GM21526 (cell line): ENCODE data around the gene DEPDC5.
"Not testable (repeated sequence)": the region's sequence is repeated elsewhere in the genome, so short reads cannot be mapped to it uniquely, and the experiment has no call there.

ENCODE experiments used
- ATAC-seq: cut with Tn5 transposase; IDR thresholded peaks from one replicate; pipeline ENCODE4 v1.9.1; 2021; ENCODE audit warnings: moderate library complexity; ENCODE audit not compliant: unreplicated experiment, low FRiP score

Gene DEPDC5

DNA sequence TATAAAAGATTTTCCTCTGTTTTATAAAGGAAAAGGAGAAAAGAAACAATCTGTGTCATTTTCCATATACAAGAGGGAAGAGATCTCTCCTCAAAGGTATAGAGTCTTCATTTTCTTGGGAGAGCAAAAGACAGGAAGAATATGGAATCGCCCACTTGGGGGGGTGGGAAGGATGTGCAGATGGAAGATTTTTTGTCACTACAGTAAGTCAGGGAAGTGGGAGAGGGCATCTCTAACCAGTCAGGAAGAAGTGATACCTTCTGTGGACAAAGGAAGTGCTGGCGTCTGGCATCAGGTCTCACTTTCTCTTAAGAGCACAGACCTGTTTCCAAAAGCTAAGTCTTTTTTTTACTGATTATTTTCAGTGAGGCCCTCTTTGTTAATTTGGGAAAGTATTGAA lies 5.3 kb upstream of the DEPDC5 start:
- no peak for ATAC-seq

GRCh38 chr22:31749636-31750364 lies 4.0 kb upstream of the DEPDC5 start, which contains the start of gene PRR14L:
TSS of gene PRR14L (minus strand) at chr22:31750132. CDS start at chr22:31738860, 11,272 bp downstream.
- peak; percentile 50 for ATAC-seq

GRCh38 chr22:31750365-31751284 lies 3.2 kb upstream of the DEPDC5 start:
- no peak for ATAC-seq

DNA sequence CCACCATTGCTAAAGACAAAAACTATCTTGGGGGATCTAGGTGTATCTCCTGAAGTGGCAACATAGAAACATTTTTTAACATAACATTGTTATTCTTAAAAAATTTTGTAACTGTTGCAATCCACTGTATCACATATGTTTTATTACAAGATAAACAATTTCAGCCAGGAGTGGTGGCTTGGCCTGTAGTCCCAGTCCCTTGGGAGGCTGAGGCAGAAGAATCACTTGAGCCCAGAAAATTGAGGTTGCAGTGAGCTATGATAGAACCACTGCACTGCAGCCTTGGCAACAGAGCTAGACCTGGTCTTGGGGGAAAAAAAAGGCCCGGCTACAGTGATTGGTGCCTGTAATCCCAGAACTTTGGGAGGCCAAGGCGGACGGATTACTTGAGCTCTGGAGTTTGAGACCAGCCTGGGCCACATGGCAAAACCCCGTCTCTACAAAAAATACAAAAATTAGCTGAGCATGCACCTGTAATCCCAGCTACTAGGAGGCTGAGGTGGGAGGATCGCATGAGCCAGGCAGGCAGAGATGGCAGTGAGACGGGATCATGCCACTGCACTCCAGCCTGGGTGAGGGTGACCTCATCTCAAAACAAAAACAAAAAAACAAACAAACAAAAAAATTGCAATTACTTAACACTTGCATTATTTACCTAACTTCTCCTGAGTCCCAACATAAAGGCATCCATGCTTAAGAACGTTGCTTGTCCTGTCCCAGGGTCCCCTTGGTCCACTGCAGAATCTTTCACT lies 1.5 kb upstream of the DEPDC5 start:
- ATAC-seq: no peak

- peak; percentile 7 for ATAC-seq
Observed at GRCh38 chr22:31753005-31753633, 700 bp upstream of the DEPDC5 start.

DNA sequence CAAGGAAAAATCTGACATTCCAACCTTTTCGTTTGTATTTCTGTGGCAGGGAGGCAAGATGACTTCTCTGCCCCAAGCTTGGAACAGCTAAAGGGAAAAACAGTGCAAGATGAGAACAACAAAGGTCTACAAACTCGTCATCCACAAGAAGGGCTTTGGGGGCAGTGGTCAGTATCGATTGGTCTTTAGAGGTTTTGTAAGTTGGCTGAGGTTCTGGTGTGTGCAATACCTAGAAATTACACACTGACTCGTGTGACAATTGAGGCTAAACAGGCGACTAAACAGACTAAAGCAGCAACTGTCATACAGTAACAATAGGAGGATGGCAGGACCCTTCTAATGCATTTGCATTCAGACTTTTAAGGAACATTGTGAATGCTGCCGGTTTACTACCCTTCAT lies 994 bp downstream of the DEPDC5 start:
- no peak for ATAC-seq

GRCh38 chr22:31757265-31757664 lies 3.4 kb downstream of the DEPDC5 start:
- ATAC-seq: no peak

DNA sequence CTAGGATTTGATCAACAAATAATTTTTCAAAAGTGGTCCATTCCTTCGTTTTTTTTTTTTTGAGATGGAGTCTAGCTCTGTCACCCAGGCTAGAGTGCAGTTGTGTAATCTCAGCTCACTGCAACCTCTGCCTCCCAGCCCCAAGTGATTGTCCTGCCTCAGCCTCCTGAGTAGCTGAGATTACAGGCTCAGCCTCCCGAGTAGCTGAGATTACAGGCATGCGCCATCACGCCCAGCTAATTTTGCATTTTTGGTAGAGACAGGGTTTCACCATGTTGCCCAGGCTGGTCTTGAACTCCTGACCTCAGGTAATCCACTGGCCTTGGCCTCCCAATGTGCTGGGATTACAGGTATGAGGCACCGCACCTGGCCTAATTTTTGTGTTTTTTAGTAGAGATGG lies 5.0 kb downstream of the DEPDC5 start:
- ATAC-seq: not testable (repeated sequence)

GRCh38 chr22:31764785-31765184 lies 11.0 kb downstream of the DEPDC5 start:
- ATAC-seq: no peak

DNA sequence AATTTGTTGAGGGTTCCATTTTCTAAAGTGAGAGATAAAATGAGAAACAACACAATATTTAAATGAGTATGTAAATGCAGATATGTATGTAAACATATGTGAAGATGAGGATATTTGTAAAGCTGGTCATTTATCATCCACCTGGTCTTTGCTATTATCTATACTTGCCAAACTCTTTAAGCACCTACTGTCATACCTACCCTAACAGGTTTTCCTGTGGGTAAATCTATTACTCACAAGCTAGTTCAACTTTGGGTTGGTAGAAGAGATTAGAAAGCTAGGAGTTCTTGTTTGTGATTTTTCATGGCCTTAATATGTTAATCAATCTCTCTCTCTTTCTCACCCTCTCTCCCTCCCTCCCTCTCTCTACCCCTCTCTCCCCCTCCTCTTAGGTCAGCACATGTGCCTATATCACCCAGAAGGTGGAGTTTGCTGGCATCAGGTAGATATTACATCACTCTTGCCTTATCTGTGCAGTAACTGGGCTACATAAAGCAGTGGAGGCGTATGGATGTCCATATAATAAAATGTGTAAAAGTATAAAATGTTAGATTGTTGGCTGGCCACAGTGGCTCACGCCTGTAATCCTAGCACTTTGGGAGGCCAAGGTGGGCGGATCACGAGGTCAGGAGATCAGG lies 14.7 kb downstream of the DEPDC5 start:
- ATAC-seq: no peak

- no peak for ATAC-seq
Observed at GRCh38 chr22:31773416-31773815, 19.6 kb downstream of the DEPDC5 start.

DNA sequence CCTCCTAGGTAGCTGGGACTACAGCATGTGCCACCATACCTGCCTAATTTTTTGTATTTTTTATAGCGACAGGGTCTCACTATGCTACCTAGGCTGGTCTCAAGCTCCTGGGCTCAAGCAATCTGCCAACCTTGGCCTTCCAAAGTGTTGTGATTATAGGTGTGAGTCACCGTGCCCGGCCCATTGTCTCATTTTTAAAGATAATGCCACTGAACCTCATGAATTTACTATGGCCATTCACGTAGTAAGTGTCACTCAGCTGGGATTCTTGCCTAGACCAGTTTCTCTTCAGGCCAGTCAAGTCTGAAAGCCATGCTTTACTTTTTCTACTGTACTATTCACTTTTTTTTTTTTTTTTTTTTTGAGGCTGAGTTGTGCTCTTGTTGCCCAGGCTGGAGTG lies 22.4 kb downstream of the DEPDC5 start:
- no peak for ATAC-seq

GRCh38 chr22:31789803-31790202 lies 36.0 kb downstream of the DEPDC5 start:
- ATAC-seq: no peak

DNA sequence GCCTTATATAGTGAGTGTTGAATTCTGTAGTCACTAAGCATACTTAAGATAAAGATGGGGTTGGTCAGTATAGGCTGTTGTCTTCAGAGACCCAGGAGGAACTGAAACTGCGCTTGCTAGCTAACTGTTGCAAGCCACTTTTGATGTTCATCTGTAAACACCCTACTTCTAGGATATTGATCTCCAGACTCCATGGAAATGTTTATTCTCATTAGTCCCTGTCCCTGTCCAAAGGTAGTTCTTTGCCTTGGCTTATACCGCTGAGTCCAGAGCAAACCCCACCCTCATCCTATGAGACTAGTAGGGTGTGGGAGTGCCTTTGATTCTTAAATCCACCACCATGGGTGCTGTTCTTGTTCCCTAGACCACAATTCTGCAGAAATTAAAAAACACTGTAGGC lies 36.4 kb downstream of the DEPDC5 start:
- ATAC-seq: no peak

DNA sequence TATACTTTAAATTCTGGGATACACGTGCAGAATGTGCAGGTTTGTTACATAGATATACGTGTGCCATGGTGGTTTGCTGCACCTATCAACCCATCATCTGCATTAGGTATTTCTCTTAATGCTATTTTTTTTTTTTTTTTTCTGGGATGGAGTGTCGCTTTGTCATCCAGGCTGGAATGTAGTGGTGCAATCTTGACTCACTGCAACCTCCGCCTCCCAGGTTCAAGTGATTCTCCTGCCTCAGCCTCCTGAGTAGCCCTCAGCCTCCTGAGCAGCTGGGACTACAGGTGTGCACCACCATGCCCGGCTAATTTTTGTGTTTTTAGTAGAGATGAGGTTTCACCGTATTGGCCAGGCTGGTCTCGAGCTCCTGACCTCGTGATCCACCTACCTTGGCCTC lies 45.5 kb downstream of the DEPDC5 start:
- ATAC-seq: not testable (repeated sequence)

- no peak for ATAC-seq
Observed at GRCh38 chr22:31800065-31800464, 46.2 kb downstream of the DEPDC5 start.

DNA sequence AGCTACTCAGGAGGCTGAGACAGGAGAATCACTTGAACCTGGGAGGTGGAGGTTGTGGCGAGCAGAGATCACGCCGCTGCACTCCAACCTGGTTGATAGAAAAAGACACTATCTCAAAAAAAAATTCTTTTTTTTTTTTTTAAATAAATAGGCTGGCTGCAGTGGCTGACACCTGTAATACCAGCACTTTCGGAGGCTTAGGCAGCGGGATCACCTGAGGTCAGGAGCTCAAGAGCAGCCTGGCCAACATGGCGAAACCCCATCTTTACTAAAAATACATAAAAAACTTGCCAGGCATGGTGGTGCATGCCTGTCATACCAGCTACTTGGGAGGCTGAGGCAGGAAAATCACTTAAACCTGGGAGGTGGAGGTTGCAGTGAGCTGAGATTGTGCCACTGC lies 47.0 kb downstream of the DEPDC5 start:
- ATAC-seq: not testable (repeated sequence)

- ATAC-seq: no peak
Observed at GRCh38 chr22:31802575-31802974, 48.8 kb downstream of the DEPDC5 start.

DNA sequence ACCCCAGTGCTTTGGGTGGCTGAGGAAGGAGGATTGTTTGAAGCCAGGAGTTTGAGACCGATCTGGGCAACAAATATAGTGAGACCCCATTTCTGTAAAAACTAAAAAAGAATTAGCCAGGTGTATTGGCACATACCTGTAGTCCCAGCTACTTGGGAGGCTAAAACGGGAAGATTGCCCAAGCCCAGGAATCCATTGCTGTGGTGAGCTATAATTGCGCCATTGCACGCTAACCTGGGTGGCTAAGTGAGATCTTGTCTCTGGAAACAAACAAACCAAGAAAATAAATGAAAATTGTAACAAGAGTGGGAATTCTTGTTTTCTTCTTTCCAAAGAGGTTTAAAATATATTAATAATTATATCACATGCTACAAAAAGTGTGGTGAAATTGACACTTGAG lies 52.9 kb downstream of the DEPDC5 start:
- ATAC-seq: no peak
